H9 (cell line): ENCODE data around the gene SCARF1. TPM values are rescaled to one million over a fixed set of nuclear protein-coding genes. Genes with fewer than 3 reads are reported as not detected.

Experiments used
- DNase-seq: peaks from one replicate; pipeline ENCODE4 v3.0.0-alpha.2; 2017
- H2AFZ ChIP-seq: one replicate; pipeline ENCODE4 v1.6.1; 2013; ENCODE audit warnings: mild to moderate bottlenecking, low read length, control low read depth, moderate library complexity
- H2AK5ac ChIP-seq: 2 replicates; pipeline ENCODE4 v1.6.1; 2013; ENCODE audit warnings: low read length, control low read depth, mixed read lengths; ENCODE audit not compliant: insufficient read length
- H2BK120ac ChIP-seq: one replicate; pipeline ENCODE4 v1.6.1; 2013; ENCODE audit warnings: low read depth, mild to moderate bottlenecking, low read length, control low read depth, inconsistent platforms; ENCODE audit not compliant: poor library complexity, severe bottlenecking
- H2BK12ac ChIP-seq: 2 replicates; pipeline ENCODE4 v1.6.1; 2013; ENCODE audit warnings: low read length, control low read depth, mixed read lengths, low read depth; ENCODE audit not compliant: insufficient read length
- H2BK15ac ChIP-seq: 2 replicates; pipeline ENCODE4 v1.6.1; 2013; ENCODE audit warnings: low read depth, low read length, control low read depth
- H2BK20ac ChIP-seq: one replicate; pipeline ENCODE4 v1.6.1; 2013; ENCODE audit warnings: low read depth, mild to moderate bottlenecking, low read length, control low read depth, inconsistent platforms; ENCODE audit not compliant: poor library complexity, severe bottlenecking
- H2BK5ac ChIP-seq: 2 replicates; pipeline ENCODE4 v1.6.1; 2013; ENCODE audit warnings: low read length, control low read depth, mixed read lengths; ENCODE audit not compliant: insufficient read length
- H3K14ac ChIP-seq: 2 replicates; pipeline ENCODE4 v1.6.1; 2013; ENCODE audit warnings: low read length, control low read depth; ENCODE audit not compliant: insufficient read depth
- H3K18ac ChIP-seq: 2 replicates; pipeline ENCODE4 v1.6.1; 2013; ENCODE audit warnings: low read depth, mild to moderate bottlenecking, mixed read lengths, low read length, control low read depth; ENCODE audit not compliant: insufficient read length
- H3K23ac ChIP-seq: 2 replicates; pipeline ENCODE4 v1.6.1; 2013; ENCODE audit warnings: low read length, control low read depth, mixed read lengths, low read depth; ENCODE audit not compliant: insufficient read length
- H3K23me2 ChIP-seq: 2 replicates; pipeline ENCODE4 v1.6.1; 2013; ENCODE audit warnings: low read depth, mild to moderate bottlenecking, mixed read lengths, low read length, control low read depth; ENCODE audit not compliant: insufficient read length, poor library complexity, severe bottlenecking
- H3K27ac ChIP-seq: 2 replicates; pipeline ENCODE4 v1.5.1; 2013; ENCODE audit warnings: low read length, control low read depth, mixed read lengths, low read depth; ENCODE audit not compliant: insufficient read length
- H3K27me3 ChIP-seq: 2 replicates; pipeline ENCODE4 v1.6.1; 2013; ENCODE audit warnings: low read length, control low read depth, inconsistent platforms; ENCODE audit not compliant: insufficient read depth
- H3K4ac ChIP-seq: 2 replicates; pipeline ENCODE4 v1.6.1; 2013; ENCODE audit warnings: low read depth, mild to moderate bottlenecking, control low read depth, inconsistent platforms, low read length, moderate library complexity
- H3K4me1 ChIP-seq: 2 replicates; pipeline ENCODE4 v1.6.1; 2013; ENCODE audit warnings: low read length, control low read depth, inconsistent platforms; ENCODE audit not compliant: insufficient read depth
- H3K4me2 ChIP-seq: 2 replicates; pipeline ENCODE4 v1.6.1; 2013; ENCODE audit warnings: low read length, control low read depth, mixed read lengths; ENCODE audit not compliant: insufficient read length, insufficient read depth
- H3K56ac ChIP-seq: 2 replicates; pipeline ENCODE4 v1.6.1; 2013; ENCODE audit warnings: low read depth, mild to moderate bottlenecking, mixed read lengths, low read length, control low read depth; ENCODE audit not compliant: insufficient read length
- H3K79me1 ChIP-seq: 2 replicates; pipeline ENCODE4 v1.6.1; 2013; ENCODE audit warnings: low read depth, mild to moderate bottlenecking, moderate library complexity, low read length, control low read depth, inconsistent platforms; ENCODE audit not compliant: insufficient read depth, poor library complexity, severe bottlenecking
- H3K79me2 ChIP-seq: 2 replicates; pipeline ENCODE4 v1.6.1; 2013; ENCODE audit warnings: low read length, control low read depth, inconsistent platforms; ENCODE audit not compliant: insufficient read depth
- H3K9ac ChIP-seq: 2 replicates; pipeline ENCODE4 v1.6.1; 2013; ENCODE audit warnings: low read length, control low read depth, mixed read lengths; ENCODE audit not compliant: insufficient read length; ENCODE audit errors: extremely low read depth
- H3K9me3 ChIP-seq: one replicate; pipeline ENCODE4 v1.6.1; 2013; ENCODE audit warnings: low read depth, low read length, inconsistent platforms; ENCODE audit not compliant: control insufficient read depth
- H3T11ph ChIP-seq: one replicate; pipeline ENCODE4 v1.6.1; 2013; ENCODE audit warnings: mild to moderate bottlenecking, low read length, control low read depth, inconsistent platforms
- H4K20me1 ChIP-seq: one replicate; pipeline ENCODE4 v1.6.1; 2013; ENCODE audit not compliant: control insufficient read depth, insufficient read length, insufficient read depth
- H4K5ac ChIP-seq: 2 replicates; pipeline ENCODE4 v1.6.1; 2013; ENCODE audit warnings: low read depth, mild to moderate bottlenecking, mixed read lengths, low read length, control low read depth; ENCODE audit not compliant: insufficient read length
- H4K8ac ChIP-seq: replicated peaks from 2 replicates; pipeline ENCODE4 v1.6.1; 2013; ENCODE audit warnings: low read length, control low read depth, mixed read lengths, low read depth; ENCODE audit not compliant: insufficient read length
- H4K91ac ChIP-seq: 2 replicates; pipeline ENCODE4 v1.6.1; 2013; ENCODE audit warnings: low read depth, mild to moderate bottlenecking, moderate library complexity, mixed read lengths, low read length, control low read depth; ENCODE audit not compliant: insufficient read length
- H3K27ac Mint-ChIP-seq, 3 experiments: 2 replicates in 2 of 3; 3 replicates in 1 of 3; pipeline ENCODE4 v1.8.0; 2020 to 2021; ENCODE audit warnings: mixed read lengths in 3 of 3, mild to moderate bottlenecking in 1 of 3, moderate library complexity in 1 of 3
- H3K27me3 Mint-ChIP-seq: 2 replicates; pipeline ENCODE4 v1.8.0; 2021; ENCODE audit warnings: low read depth, mild to moderate bottlenecking, moderate library complexity, mixed read lengths
- H3K36me3 Mint-ChIP-seq, 3 experiments: 2 replicates in 2 of 3; 3 replicates in 1 of 3; pipeline ENCODE4 v1.8.0; 2020 to 2021; ENCODE audit warnings: low read depth in 3 of 3, mixed read lengths in 3 of 3; ENCODE audit not compliant: insufficient read depth in 1 of 3
- H3K4me1 Mint-ChIP-seq, 2 experiments: 2 replicates each; pipeline ENCODE4 v1.8.0; 2020; ENCODE audit warnings: mixed read lengths in 2 of 2
- H3K4me3 Mint-ChIP-seq, 2 experiments: 2 replicates in 1 of 2; 3 replicates in 1 of 2; pipeline ENCODE4 v1.8.0; 2020 to 2021; ENCODE audit warnings: mild to moderate bottlenecking in 2 of 2, mixed read lengths in 2 of 2, moderate library complexity in 1 of 2
- H3K9me3 Mint-ChIP-seq, 2 experiments: 2 replicates in 1 of 2; 3 replicates in 1 of 2; pipeline ENCODE4 v1.8.0; 2020; ENCODE audit warnings: mild to moderate bottlenecking in 2 of 2, mixed read lengths in 2 of 2, moderate library complexity in 1 of 2
- WGBS: extraction: QIAGEN DNeasy Blood & Tissue Kit; methylation state at CpG from one replicate; pipeline ENCODE4 v1.1.7; 2013; ENCODE audit warnings: missing lambda C conversion rate, low lambda C conversion rate, mixed read lengths; ENCODE audit not compliant: insufficient read length; ENCODE audit errors: extremely low coverage; 5-methylcytosine and 5-hydroxymethylcytosine counted together
- total RNA-seq: library from RNA; stranded (reverse); gene quantifications from 2 replicates; pipeline ENCODE4 v1.2.1, GENCODE V29; 2021
- TF ChIP-seq, protein P1 (sequence below): fragments of 200-600 bp; sonication (generic); conservative IDR thresholded peaks from 3 replicates; pipeline ENCODE4 v1.8.0; 2021; ENCODE audit warnings: antibody characterized with exemption, mild to moderate bottlenecking

The SCARF1 gene
- total RNA-seq, 1 experiment from 2014 or later = 2.4 TPM

DNA sequence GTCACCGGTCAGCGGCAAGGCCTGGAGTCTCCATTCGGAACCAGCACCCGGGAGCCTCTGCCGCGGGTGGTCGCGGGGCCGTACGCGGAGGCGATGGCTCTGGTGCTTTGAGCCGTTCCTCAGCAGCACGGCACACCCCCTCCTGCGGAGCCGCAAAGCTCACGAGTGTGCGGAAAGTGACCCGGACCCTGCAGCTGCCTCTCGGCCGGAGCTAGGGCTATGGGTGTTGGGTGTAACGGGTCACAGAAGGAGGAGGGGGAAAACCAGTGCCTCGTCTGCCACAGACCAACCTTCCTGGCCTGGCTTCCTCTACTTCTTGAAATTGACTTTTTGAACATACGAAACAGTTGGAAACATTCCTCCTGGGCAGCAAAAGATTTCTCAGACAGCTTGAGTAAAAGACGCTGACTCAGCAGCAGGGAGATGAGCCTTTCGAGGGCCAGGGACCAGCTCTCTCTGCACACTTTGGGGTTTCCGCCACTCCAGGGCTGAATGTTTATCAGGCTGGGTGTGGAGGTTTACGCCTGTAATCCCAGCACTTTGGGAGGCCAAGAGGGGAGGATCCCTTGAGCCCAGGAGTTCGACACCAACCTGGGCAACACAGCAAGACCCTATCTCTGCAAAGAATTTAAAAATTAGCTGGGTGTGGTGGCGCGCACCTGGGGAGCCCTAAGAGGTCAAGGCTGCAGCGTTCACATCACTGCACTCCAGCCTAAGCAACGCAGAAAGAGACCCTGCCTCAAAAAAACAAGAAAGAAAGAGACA is 56.5 kb downstream of the SCARF1 start:
- DNase-seq = peak; percentile 62
- no peak overlapping the region for H3K4me2 ChIP-seq

More for the DNA sequence above, 56.5 kb downstream of the SCARF1 start:
- Mint-ChIP-seq H3K27me3 (no peaks in the 10 kb centered on the region; the same call in 1 of the 2 replicates), H3K4me1 (peaks cover 28 to 33% of the 10 kb centered on the region in 2 experiments), H3K4me3 (no peak overlapping the region), H3K27ac (peak overlapping the region; percentile 61 to 88 (median 86); a peak in 2 of 7 replicates), H3K36me3 (peaks cover 2 to 8% (median 3%) of the 10 kb centered on the region in 3 experiments; a peak in 6 of 7 replicates), H3K9me3 (no peaks in the 10 kb centered on the region)
- Histone ChIP-seq H3K9ac (no peak overlapping the region), H3K27ac (no peak overlapping the region), H3K4ac (no peak overlapping the region), H3K18ac (no peak overlapping the region), H3K23me2 (no peaks in the 10 kb centered on the region), H3T11ph (no peak overlapping the region), H2BK120ac (no peak overlapping the region), H2BK15ac (no peak overlapping the region), H2BK5ac (no peak overlapping the region), H3K9me3 (no peaks in the 10 kb centered on the region), H3K79me1 (no peaks in the 10 kb centered on the region), H2BK12ac (no peak overlapping the region), H3K79me2 (no peaks in the 10 kb centered on the region), H2AFZ (no peak overlapping the region), H3K56ac (no peak overlapping the region), H3K27me3 (no peaks in the 10 kb centered on the region), H2AK5ac (no peak overlapping the region), H4K20me1 (no peaks in the 10 kb centered on the region), H3K14ac (peak overlapping the region; percentile 18; the same call in 1 of the 2 replicates), H3K23ac (no peak overlapping the region), H4K5ac (no peak overlapping the region), H4K91ac (no peak overlapping the region), H4K8ac (no peak overlapping the region), H3K4me1 (no peaks in the 10 kb centered on the region; the same call in 1 of the 2 replicates), H2BK20ac (no peak overlapping the region)
- TF ChIP-seq, protein P1, sequence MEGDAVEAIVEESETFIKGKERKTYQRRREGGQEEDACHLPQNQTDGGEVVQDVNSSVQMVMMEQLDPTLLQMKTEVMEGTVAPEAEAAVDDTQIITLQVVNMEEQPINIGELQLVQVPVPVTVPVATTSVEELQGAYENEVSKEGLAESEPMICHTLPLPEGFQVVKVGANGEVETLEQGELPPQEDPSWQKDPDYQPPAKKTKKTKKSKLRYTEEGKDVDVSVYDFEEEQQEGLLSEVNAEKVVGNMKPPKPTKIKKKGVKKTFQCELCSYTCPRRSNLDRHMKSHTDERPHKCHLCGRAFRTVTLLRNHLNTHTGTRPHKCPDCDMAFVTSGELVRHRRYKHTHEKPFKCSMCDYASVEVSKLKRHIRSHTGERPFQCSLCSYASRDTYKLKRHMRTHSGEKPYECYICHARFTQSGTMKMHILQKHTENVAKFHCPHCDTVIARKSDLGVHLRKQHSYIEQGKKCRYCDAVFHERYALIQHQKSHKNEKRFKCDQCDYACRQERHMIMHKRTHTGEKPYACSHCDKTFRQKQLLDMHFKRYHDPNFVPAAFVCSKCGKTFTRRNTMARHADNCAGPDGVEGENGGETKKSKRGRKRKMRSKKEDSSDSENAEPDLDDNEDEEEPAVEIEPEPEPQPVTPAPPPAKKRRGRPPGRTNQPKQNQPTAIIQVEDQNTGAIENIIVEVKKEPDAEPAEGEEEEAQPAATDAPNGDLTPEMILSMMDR = no peak
- WGBS = no CpG with 5 or more reads among the region's 33 CpGs
